Measurements from ENCODE around the gene LMNB1. TPM values are rescaled to one million over a fixed set of nuclear protein-coding genes. Genes with fewer than 3 reads are reported as not detected.
"Not testable (repeated sequence)": the region's sequence is repeated elsewhere in the genome, so short reads cannot be mapped to it uniquely, and the experiment has no call there.

The LMNB1 gene
- polyA plus RNA-seq, 1 experiment = 12.0 TPM

DNA sequence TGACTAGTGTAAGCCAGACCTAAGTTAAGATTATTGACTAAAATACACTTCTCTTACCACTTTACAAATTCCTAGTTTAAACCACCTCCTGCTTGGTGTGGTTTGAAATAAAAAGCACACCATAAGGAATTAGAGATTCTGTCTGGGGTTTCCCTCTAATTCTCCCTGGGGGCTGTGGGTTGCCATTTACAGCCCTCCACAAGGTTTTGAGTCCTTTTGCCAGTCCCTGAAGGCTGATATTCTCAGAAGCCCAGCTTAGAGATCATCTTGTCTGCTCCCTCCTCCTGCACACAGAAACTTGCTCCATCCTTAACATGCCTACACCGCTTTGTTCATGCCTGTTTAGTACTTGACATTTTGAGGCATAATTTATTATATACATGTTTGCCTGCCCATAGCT is 7.2 kb upstream of the LMNB1 start:
- H3K27me3 ChIP-seq (ENCODE audit: control insufficient read depth, insufficient read depth, low read length) = no peaks in the 10 kb centered on the region
- H3K36me3 ChIP-seq (ENCODE audit: control insufficient read depth, insufficient read depth, low read length) = no peaks in the 10 kb centered on the region
- no peak for DNase-seq (ENCODE audit: low read depth)
- TF ChIP-seq, protein P1, sequence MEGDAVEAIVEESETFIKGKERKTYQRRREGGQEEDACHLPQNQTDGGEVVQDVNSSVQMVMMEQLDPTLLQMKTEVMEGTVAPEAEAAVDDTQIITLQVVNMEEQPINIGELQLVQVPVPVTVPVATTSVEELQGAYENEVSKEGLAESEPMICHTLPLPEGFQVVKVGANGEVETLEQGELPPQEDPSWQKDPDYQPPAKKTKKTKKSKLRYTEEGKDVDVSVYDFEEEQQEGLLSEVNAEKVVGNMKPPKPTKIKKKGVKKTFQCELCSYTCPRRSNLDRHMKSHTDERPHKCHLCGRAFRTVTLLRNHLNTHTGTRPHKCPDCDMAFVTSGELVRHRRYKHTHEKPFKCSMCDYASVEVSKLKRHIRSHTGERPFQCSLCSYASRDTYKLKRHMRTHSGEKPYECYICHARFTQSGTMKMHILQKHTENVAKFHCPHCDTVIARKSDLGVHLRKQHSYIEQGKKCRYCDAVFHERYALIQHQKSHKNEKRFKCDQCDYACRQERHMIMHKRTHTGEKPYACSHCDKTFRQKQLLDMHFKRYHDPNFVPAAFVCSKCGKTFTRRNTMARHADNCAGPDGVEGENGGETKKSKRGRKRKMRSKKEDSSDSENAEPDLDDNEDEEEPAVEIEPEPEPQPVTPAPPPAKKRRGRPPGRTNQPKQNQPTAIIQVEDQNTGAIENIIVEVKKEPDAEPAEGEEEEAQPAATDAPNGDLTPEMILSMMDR (IDR thresholded peaks at IDR 0.05; ENCODE audit: insufficient read depth, low read depth, low read length) = no peak
- POLR2A ChIA-PET = no interaction called here
- H3K4me3 ChIP-seq (ENCODE audit: low read depth, low read length) = no peak overlapping the region
- CTCF ChIA-PET = interaction anchor here (1.1 kb wide), 1 partner anchor 12 kb away, joined by 3 read pairs; no protein-coding TSS in a partner anchor

DNA sequence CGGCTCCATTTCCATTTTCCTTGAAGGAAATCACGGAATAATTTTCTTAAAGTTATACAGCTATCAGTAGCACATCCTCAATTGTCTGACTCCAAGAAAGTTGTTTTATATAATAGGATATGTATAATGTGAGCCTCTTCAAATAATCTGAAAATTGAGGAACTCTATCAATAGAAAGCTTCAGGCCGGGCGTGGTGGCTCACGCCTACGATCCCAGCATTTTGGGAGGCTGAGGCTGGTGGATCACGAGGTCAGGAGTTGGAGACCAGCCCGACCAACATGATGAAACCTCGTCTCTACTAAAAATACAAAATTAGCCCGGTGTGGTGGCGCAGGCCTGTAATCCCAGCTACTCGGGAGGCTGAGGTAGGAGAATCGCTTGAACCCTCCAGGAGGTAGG is 3.4 kb upstream of the LMNB1 start:
- H3K36me3 ChIP-seq (ENCODE audit: control insufficient read depth, insufficient read depth, low read length); H3K27me3 ChIP-seq (ENCODE audit: control insufficient read depth, insufficient read depth, low read length); DNase-seq (ENCODE audit: low read depth); CTCF ChIA-PET; H3K4me3 ChIP-seq (ENCODE audit: low read depth, low read length); POLR2A ChIA-PET: not testable (repeated sequence)

DNA sequence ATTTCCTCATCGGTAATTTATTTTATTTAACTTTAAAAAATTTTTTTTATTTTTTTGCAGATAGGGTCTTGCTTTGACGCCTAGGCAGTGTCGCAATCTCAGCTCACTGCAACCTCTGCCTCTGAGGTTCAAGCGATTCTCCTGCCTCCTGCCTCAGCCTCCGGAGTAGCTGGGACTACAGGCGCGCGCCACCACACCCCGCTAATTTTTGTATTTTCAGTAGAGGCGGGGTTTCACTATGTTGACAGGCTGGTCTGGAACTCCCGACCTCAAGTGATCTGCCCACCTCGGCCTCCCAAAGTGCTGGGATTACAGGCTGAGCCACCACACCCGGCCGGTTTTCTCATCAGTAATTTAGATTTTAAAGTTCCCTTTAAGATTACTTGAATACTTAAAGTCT is 2.3 kb upstream of the LMNB1 start:
- H3K27me3 ChIP-seq (ENCODE audit: control insufficient read depth, insufficient read depth, low read length); DNase-seq (ENCODE audit: low read depth); H3K4me3 ChIP-seq (ENCODE audit: low read depth, low read length); CTCF ChIA-PET; POLR2A ChIA-PET; H3K36me3 ChIP-seq (ENCODE audit: control insufficient read depth, insufficient read depth, low read length): not testable (repeated sequence)

DNA sequence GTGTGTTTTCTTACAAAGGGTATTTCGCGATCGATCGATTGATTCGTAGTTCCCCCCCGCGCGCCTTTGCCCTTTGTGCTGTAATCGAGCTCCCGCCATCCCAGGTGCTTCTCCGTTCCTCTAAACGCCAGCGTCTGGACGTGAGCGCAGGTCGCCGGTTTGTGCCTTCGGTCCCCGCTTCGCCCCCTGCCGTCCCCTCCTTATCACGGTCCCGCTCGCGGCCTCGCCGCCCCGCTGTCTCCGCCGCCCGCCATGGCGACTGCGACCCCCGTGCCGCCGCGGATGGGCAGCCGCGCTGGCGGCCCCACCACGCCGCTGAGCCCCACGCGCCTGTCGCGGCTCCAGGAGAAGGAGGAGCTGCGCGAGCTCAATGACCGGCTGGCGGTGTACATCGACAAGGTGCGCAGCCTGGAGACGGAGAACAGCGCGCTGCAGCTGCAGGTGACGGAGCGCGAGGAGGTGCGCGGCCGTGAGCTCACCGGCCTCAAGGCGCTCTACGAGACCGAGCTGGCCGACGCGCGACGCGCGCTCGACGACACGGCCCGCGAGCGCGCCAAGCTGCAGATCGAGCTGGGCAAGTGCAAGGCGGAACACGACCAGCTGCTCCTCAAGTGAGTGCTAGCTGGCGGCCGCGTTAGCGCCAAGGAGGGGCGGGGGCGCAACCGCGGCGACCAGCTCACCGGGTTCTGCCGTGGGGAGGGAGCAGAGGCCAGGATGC is 480 bp downstream of the LMNB1 start:
- Histone ChIP-seq H3K36me3 (ENCODE audit: control insufficient read depth, insufficient read depth, low read length) (no peaks in the 10 kb centered on the region), H3K27me3 (ENCODE audit: control insufficient read depth, insufficient read depth, low read length) (no peaks in the 10 kb centered on the region), H3K4me3 (ENCODE audit: low read depth, low read length) (peak overlapping the region; percentile 97)
- no peak for DNase-seq (ENCODE audit: low read depth)
- CTCF ChIA-PET = interaction anchor here (0.7 to 8.2 kb wide), 10 partner anchors 12 to 183 kb away, joined by 3 to 153 read pairs (median 6); partner anchors contain the start of gene ALDH7A1
- TF ChIP-seq, protein P1 (IDR thresholded peaks at IDR 0.05; ENCODE audit: insufficient read depth, low read depth, low read length) = peak; percentile 35
- POLR2A ChIA-PET = interaction anchor here (1.1 kb wide), 1 partner anchor 24 kb away, joined by 3 read pairs; no protein-coding TSS in a partner anchor

DNA sequence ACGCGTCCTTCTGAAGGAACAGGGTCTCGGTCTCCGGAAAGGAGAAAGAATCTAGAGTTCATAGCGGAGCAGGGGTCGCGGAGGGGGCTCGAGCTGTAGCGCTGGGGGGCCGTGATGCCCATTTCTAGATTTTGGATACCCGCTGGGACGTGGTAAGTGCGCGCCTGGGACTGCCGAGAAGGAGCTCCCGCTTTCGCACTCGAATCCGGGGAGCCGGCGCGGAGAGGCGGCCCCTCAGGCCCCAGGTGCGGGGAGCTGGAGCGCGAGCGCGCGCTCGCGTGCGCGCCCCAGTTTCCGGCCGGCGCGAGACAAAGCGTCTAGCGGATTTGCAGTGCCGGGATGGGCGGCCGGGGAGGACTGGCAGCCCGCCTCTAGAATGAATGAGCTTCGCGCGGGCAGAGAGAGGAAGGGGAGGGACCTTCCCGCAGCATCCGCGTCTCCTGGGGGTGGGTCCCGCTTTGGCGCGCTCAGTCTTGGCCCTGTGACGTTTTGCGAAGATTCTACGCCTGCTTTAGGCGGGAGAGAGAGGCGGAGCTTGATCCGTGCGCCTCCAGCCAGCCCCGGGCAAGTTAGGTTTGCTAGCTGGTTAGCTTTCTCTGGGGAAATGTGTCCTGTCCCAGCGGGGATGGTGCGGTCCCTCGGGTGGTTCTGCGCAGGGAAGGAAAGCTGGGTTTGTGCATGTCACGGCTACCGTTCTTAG is 1.2 kb downstream of the LMNB1 start:
- TF ChIP-seq, protein P1 (IDR thresholded peaks at IDR 0.05; ENCODE audit: insufficient read depth, low read depth, low read length) = no peak
- POLR2A ChIA-PET = interaction anchor here (0.7 to 1.1 kb wide), 3 partner anchors 17 to 184 kb away, joined by 3 to 6 read pairs (median 3); no protein-coding TSS in a partner anchor
- H3K27me3 ChIP-seq (ENCODE audit: control insufficient read depth, insufficient read depth, low read length) = no peaks in the 10 kb centered on the region

More for the DNA sequence above, 1.2 kb downstream of the LMNB1 start:
- peak; percentile 75 for DNase-seq (ENCODE audit: low read depth)
- Histone ChIP-seq H3K4me3 (ENCODE audit: low read depth, low read length) (peak overlapping the region; percentile 97), H3K36me3 (ENCODE audit: control insufficient read depth, insufficient read depth, low read length) (no peaks in the 10 kb centered on the region)
- CTCF ChIA-PET = interaction anchor here (0.9 to 8.2 kb wide), 10 partner anchors 11 to 184 kb away, joined by 3 to 153 read pairs (median 6); partner anchors contain the start of gene ALDH7A1
